A549 (cell line): ENCODE data around the gene GARIN6. TPM values are rescaled to one million over a fixed set of nuclear protein-coding genes. Genes with fewer than 3 reads are reported as not detected.
"Not testable (repeated sequence)": the region's sequence is repeated elsewhere in the genome, so short reads cannot be mapped to it uniquely, and the experiment has no call there.

Source experiments
- ATAC-seq, 2 experiments: fragments of 200-7000 bp in 1 of 2; fragments of >200 bp in 1 of 2; cut with Nextera tagmentation in 1 of 2; cut with Tn5 transposase in 1 of 2; 3 replicates each; pipeline versions ENCODE4 v1.8.0 to v1.9.1; 2018 to 2020; ENCODE audit warnings: mild to moderate bottlenecking in 1 of 2, moderate library complexity in 1 of 2
- CTCF ChIA-PET: fragments of 300-600 bp; sonication (Branson Sonifier 250); formaldehyde crosslinking; extraction: SDS; loops from one replicate; lab custom pipeline; 2021; ENCODE audit warnings: antibody characterized with exemption, inconsistent platforms; lab: Yijun Ruan, JAX
- POLR2A ChIA-PET: fragments of 350-600 bp; formaldehyde crosslinking; extraction: SDS; loops from one replicate; lab custom pipeline; 2021; ENCODE audit warnings: antibody characterized with exemption, inconsistent platforms; lab: Yijun Ruan, JAX
- DNase-seq, 2 experiments: peaks; one replicate each; pipeline versions ENCODE4 v3.0.0 to v3.0.0-alpha.2; 2011 to 2016; ENCODE audit warnings: low read depth in 1 of 2, low spot score in 1 of 2
- FAIRE-seq: peaks from 2 replicates; lab custom pipeline; 2011; peaks lifted over from hg19 to GRCh38; lab: Jason Lieb, UNC
- H3K27ac ChIP-seq, 2 experiments: fragments of >200 bp; sonication (Bioruptor Twin); formaldehyde crosslinking; 3 replicates each; pipeline ENCODE4 v1.5.1; 2016 to 2017
- H3K4me1 ChIP-seq: fragments of >200 bp; sonication (Bioruptor Twin); formaldehyde crosslinking; 3 replicates; pipeline ENCODE4 v1.6.1; 2016
- H3K4me2 ChIP-seq: fragments of >200 bp; sonication (Bioruptor Twin); formaldehyde crosslinking; 3 replicates; pipeline ENCODE4 v1.6.1; 2016
- H3K4me3 ChIP-seq: fragments of >200 bp; sonication (Bioruptor Twin); formaldehyde crosslinking; 3 replicates; pipeline ENCODE4 v1.5.1; 2016
- H3K9me3 ChIP-seq: fragments of >200 bp; sonication (Bioruptor Twin); formaldehyde crosslinking; 3 replicates; pipeline ENCODE4 v1.6.1; 2016
- ATOH8 ChIP-seq: fragments of 250-450 bp; sonication (Bioruptor Pico); IDR thresholded peaks from 2 replicates; pipeline ENCODE4 v1.5.0; 2020; ENCODE audit warnings: low read depth, mild to moderate bottlenecking, moderate library complexity
- BCL3 ChIP-seq: fragments of >200 bp; sonication (Bioruptor Twin); formaldehyde crosslinking; IDR thresholded peaks from 3 replicates; pipeline ENCODE4 v1.6.1; 2016
- BHLHE40 ChIP-seq: IDR thresholded peaks from 2 replicates; pipeline ENCODE4 v1.6.1; 2012; ENCODE audit warnings: low read depth, low read length, inconsistent platforms
- CBX8 ChIP-seq: fragments of 200-600 bp; sonication (generic); IDR thresholded peaks from 2 replicates; pipeline ENCODE4 v1.6.1; 2016
- CEBPB ChIP-seq, 2 experiments: fragments of >200 bp in 1 of 2; sonication (Bioruptor Twin) in 1 of 2; formaldehyde crosslinking in 1 of 2; IDR thresholded peaks; 2 replicates each; pipeline ENCODE4 v1.6.1; 2012 to 2016
- CHD2 ChIP-seq: fragments of 150-350 bp; IDR thresholded peaks from 2 replicates; pipeline ENCODE4 v1.6.1; 2014; ENCODE audit warnings: low read length; ENCODE audit not compliant: partially characterized antibody
- EHMT2 ChIP-seq: fragments of 200-600 bp; sonication (generic); IDR thresholded peaks from 2 replicates; pipeline ENCODE4 v1.6.1; 2016; ENCODE audit warnings: antibody characterized with exemption, low read depth, mild to moderate bottlenecking, moderate library complexity
- EP300 ChIP-seq, 2 experiments: fragments of >200 bp; sonication (Bioruptor Twin); formaldehyde crosslinking; IDR thresholded peaks; 2 replicates in 1 of 2; 3 replicates in 1 of 2; pipeline ENCODE4 v1.6.1; 2016 to 2017
- GATA3 ChIP-seq: IDR thresholded peaks from 2 replicates; pipeline ENCODE4 v1.6.1; 2012; ENCODE audit warnings: borderline replicate concordance
- HDAC2 ChIP-seq: fragments of 200-600 bp; sonication (generic); IDR thresholded peaks from 2 replicates; pipeline ENCODE4 v1.6.1; 2016
- HMGXB4 ChIP-seq: fragments of 250-450 bp; sonication (Bioruptor Pico); IDR thresholded peaks from 2 replicates; pipeline ENCODE4 v1.5.0; 2021; ENCODE audit warnings: mild to moderate bottlenecking, moderate library complexity, borderline replicate concordance
- HOXB13 ChIP-seq: fragments of 250-450 bp; sonication (Bioruptor Pico); IDR thresholded peaks from 2 replicates; pipeline ENCODE4 v1.5.0; 2020; ENCODE audit warnings: low read depth, mild to moderate bottlenecking, moderate library complexity
- JUN ChIP-seq, 2 experiments: fragments of >200 bp; sonication (Bioruptor Twin); formaldehyde crosslinking; IDR thresholded peaks; 2 replicates in 1 of 2; 3 replicates in 1 of 2; pipeline ENCODE4 v1.6.1; 2016 to 2017
- KDM5A ChIP-seq: fragments of 200-600 bp; sonication (generic); IDR thresholded peaks from 2 replicates; pipeline ENCODE4 v1.6.1; 2016; ENCODE audit warnings: antibody characterized with exemption, mild to moderate bottlenecking
- MAFK ChIP-seq: fragments of 450-650 bp; IDR thresholded peaks from 2 replicates; pipeline ENCODE4 v1.6.1; 2014; ENCODE audit not compliant: partially characterized antibody
- MAX ChIP-seq: IDR thresholded peaks from 2 replicates; pipeline ENCODE4 v1.6.1; 2012
- MAZ ChIP-seq: fragments of 150-350 bp; IDR thresholded peaks from 2 replicates; pipeline ENCODE4 v1.6.1; 2014; ENCODE audit warnings: antibody characterized with exemption, low read depth, low read length, borderline replicate concordance
- PHF8 ChIP-seq: fragments of 200-600 bp; sonication (generic); IDR thresholded peaks from 2 replicates; pipeline ENCODE4 v1.6.1; 2016; ENCODE audit warnings: low read depth, mild to moderate bottlenecking, antibody characterized with exemption, moderate library complexity, borderline replicate concordance
- POLR2A ChIP-seq: IDR thresholded peaks from 2 replicates; pipeline ENCODE4 v1.6.1; 2012; ENCODE audit warnings: mild to moderate bottlenecking, low read length
- RCOR1 ChIP-seq: fragments of 150-350 bp; IDR thresholded peaks from 2 replicates; pipeline ENCODE4 v1.6.1; 2014; ENCODE audit warnings: antibody characterized with exemption, low read length, low read depth
- RNF2 ChIP-seq: fragments of 200-600 bp; sonication (generic); IDR thresholded peaks from 2 replicates; pipeline ENCODE4 v1.6.1; 2016; ENCODE audit warnings: low read depth, mild to moderate bottlenecking, antibody characterized with exemption, moderate library complexity, borderline replicate concordance
- SREBF2 ChIP-seq: fragments of 450-650 bp; IDR thresholded peaks from 2 replicates; pipeline ENCODE4 v1.6.1; 2014; ENCODE audit warnings: mild to moderate bottlenecking, moderate library complexity
- USF2 ChIP-seq: fragments of 450-650 bp; IDR thresholded peaks from 2 replicates; pipeline ENCODE4 v1.6.1; 2014; ENCODE audit warnings: antibody characterized with exemption
- ZNF302 ChIP-seq: fragments of 250-450 bp; sonication (Bioruptor Pico); IDR thresholded peaks from 2 replicates; pipeline ENCODE4 v1.9.0; 2021; ENCODE audit warnings: inconsistent platforms, mild to moderate bottlenecking, moderate library complexity
- ZSCAN20 ChIP-seq: fragments of 250-450 bp; sonication (Bioruptor Pico); IDR thresholded peaks from 2 replicates; pipeline ENCODE4 v1.8.0; 2022; ENCODE audit warnings: mild to moderate bottlenecking, moderate library complexity
- WGBS: methylation state at CpG from one replicate; pipeline ENCODE4 v1.1.6; 2017; ENCODE audit errors: missing lambda C conversion rate; 5-methylcytosine and 5-hydroxymethylcytosine counted together
- polyA plus RNA-seq, 4 experiments: library from polyadenylated mRNA; depleted of rRNA in 3 of 4; stranded (reverse); fragments of >200 nt; fragmentation: RNase III in 1 of 4; extraction: RNeasy Plus Mini Kit Qiagen cat#74134 plus additional on column Dnase treatment in 1 of 4; gene quantifications; 2 replicates in 3 of 4; 3 replicates in 1 of 4; pipeline ENCODE4 v1.2.3, GENCODE V29; 2011 to 2017
- TF ChIP-seq, protein P1 (sequence below): fragments of >200 bp; sonication (Bioruptor Twin); formaldehyde crosslinking; IDR thresholded peaks from 2 replicates; pipeline ENCODE4 v1.6.1; 2016
- TF ChIP-seq, protein P2 (sequence below): IDR thresholded peaks from 2 replicates; pipeline ENCODE4 v1.6.1; 2012; ENCODE audit warnings: low read depth, borderline replicate concordance

Gene GARIN6
- polyA plus RNA-seq, 2 of the 4 experiments (the other 2 are of a cell fraction) = not detected

DNA sequence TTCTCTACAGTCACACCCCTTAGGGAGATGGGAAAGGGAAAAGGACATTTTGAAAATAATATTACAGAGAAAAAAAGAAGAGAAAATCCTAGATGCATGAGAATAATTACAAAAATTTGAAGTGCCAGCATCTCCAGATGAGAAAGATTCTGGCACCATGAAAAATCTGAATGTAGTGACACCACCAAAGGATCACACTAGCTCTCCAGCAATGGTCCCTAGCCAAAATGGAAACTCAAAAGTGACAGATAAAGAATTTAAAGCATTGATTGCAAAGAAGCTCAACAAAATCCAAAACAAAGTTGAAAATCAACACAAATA is 27.4 kb upstream of the GARIN6 start:
- no peak overlapping the region for H3K4me3 ChIP-seq
- CTCF ChIA-PET = no interaction called here
- H3K4me1 ChIP-seq = no peaks in the 10 kb centered on the region
- H3K27ac ChIP-seq = no peak overlapping the region
- ATAC-seq (no peak), FAIRE-seq (no peak), DNase-seq (no peak)
- POLR2A ChIA-PET = no interaction called here
- peaks cover 24% of the 10 kb centered on the region for H3K9me3 ChIP-seq
- no peak for TF ChIP-seq ATOH8
- no peak for TF ChIP-seq ZNF302 (CRISPR knock-in tag)
- no peak overlapping the region for H3K4me2 ChIP-seq

- H3K4me2 ChIP-seq, H3K4me1 ChIP-seq, DNase-seq, H3K27ac ChIP-seq, POLR2A ChIA-PET, H3K4me3 ChIP-seq, ATAC-seq, CTCF ChIA-PET: not testable (repeated sequence)
- FAIRE-seq = peak; percentile 79
- H3K9me3 ChIP-seq = peaks cover 13% of the 10 kb centered on the region
- WGBS = 52% methylated on average over 2 of the region's 2 CpGs
These were observed 23.0 kb upstream of the GARIN6 start for GRCh38 chr12:99624591-99624990.

DNA sequence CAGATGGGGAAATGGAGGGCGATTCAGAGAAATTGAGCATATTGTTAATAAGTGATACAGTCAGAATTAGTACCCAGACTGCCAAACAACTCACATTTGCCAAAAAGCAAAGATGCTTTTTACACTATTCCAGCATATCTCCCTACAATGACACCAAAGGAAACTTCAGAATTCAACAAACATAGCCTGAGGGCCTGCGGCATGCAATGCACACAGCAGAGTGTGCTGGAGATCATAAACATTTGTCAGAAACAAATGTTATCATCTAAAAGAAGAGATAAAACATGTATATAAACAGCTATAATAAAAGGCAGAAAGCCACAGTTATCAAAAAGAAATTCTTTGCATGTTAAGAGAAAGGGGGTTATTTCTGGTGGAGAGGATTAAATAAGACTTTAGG is 20.1 kb upstream of the GARIN6 start:
- no peaks in the 10 kb centered on the region for H3K9me3 ChIP-seq
- no peak for FAIRE-seq
- TF ChIP-seq CBX8 (no peak), PHF8 (no peak), POLR2A (no peak), CEBPB (IDR thresholded peaks at IDR 0.05) (no peak), MAZ (no peak), EHMT2 (no peak), MAFK (no peak), HDAC2 (no peak), ZNF302 (CRISPR knock-in tag) (no peak)
- TF ChIP-seq, protein P1, sequence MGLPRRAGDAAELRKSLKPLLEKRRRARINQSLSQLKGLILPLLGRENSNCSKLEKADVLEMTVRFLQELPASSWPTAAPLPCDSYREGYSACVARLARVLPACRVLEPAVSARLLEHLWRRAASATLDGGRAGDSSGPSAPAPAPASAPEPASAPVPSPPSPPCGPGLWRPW = no peak
- ChIA-PET CTCF (interaction anchor here (0.8 kb wide), 1 partner anchor 10 kb away, joined by 3 read pairs; no protein-coding TSS in a partner anchor), POLR2A (no interaction called here)
- no peak overlapping the region for H3K4me2 ChIP-seq
- no peaks in the 10 kb centered on the region for H3K4me1 ChIP-seq
- ATAC-seq = no peak
- no peak overlapping the region for H3K4me3 ChIP-seq
- no peak for DNase-seq
- H3K27ac ChIP-seq = no peak overlapping the region
- 12% methylated on average over 2 of the region's 2 CpGs for WGBS

DNA sequence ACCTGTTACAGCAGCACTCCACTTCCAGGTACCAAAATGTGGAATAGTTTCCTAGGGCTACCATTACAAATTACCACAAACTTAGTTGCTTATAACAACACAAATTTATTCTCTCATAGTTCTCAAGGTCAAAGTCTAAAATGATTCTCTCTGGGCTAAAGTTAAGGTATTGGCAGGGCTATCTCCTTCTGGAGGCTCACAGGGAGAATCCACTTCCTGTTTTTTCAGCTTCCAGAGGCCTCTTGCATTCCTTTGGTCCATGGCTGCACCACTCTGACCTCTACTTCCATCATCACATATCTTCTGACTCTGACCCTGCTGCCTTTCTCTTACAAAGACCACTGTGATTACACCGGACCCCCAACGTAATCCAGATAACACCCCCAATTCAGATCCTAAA is 2.9 kb upstream of the GARIN6 start:
- no peak for ATAC-seq
- DNase-seq = no peak
- Histone ChIP-seq H3K9me3 (no peaks in the 10 kb centered on the region), H3K4me2 (no peak overlapping the region), H3K4me3 (no peak overlapping the region), H3K4me1 (no peaks in the 10 kb centered on the region), H3K27ac (no peak overlapping the region)
- no peak for FAIRE-seq
- 6% methylated on average over 2 of the region's 2 CpGs for WGBS
- POLR2A ChIA-PET = no interaction called here
- TF ChIP-seq BHLHE40 = no peak
- no peak for TF ChIP-seq MAX
- TF ChIP-seq USF2 = no peak
- TF ChIP-seq JUN (IDR thresholded peaks at IDR 0.05) = no peak
- TF ChIP-seq SREBF2 = no peak
- no peak for TF ChIP-seq HMGXB4
- no peak for TF ChIP-seq BCL3
- TF ChIP-seq ZSCAN20 (CRISPR knock-in tag) = no peak
- TF ChIP-seq, protein P1 = no peak
- TF ChIP-seq EP300 (IDR thresholded peaks at IDR 0.05) = no peak
- TF ChIP-seq KDM5A = no peak
- no peak for TF ChIP-seq HOXB13 (CRISPR knock-in tag)
- TF ChIP-seq POLR2A = no peak
- no peak for TF ChIP-seq CHD2
- TF ChIP-seq RNF2 = no peak
- TF ChIP-seq, protein P2, sequence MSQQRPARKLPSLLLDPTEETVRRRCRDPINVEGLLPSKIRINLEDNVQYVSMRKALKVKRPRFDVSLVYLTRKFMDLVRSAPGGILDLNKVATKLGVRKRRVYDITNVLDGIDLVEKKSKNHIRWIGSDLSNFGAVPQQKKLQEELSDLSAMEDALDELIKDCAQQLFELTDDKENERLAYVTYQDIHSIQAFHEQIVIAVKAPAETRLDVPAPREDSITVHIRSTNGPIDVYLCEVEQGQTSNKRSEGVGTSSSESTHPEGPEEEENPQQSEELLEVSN = no peak
- no peak for TF ChIP-seq GATA3
- no peak for TF ChIP-seq RCOR1
- CTCF ChIA-PET = no interaction called here
